Keratinocyte (primary cell): ENCODE results near the gene PDE4A. TPM values are rescaled to one million over a fixed set of nuclear protein-coding genes. Genes with fewer than 3 reads are reported as not detected.

Experiments
- DNase-seq: peaks from one replicate; pipeline ENCODE4 v3.0.0-alpha.2; 2011; ENCODE audit warnings: low read depth, missing footprints, low spot score
- FAIRE-seq: peaks from 2 replicates; lab custom pipeline; 2011; peaks lifted over from hg19 to GRCh38; lab: Jason Lieb, UNC
- H2AFZ ChIP-seq: 2 replicates; pipeline ENCODE4 v1.6.0; 2012; ENCODE audit warnings: low read length, control low read depth, inconsistent platforms; ENCODE audit not compliant: control insufficient read depth
- H3K27ac ChIP-seq: 2 replicates; pipeline ENCODE4 v1.5.1; 2011; ENCODE audit warnings: low read length; ENCODE audit not compliant: control insufficient read depth, insufficient read depth
- H3K27me3 ChIP-seq: 3 replicates; pipeline ENCODE4 v1.6.0; 2011; ENCODE audit warnings: low read length; ENCODE audit not compliant: control insufficient read depth, insufficient read depth; ENCODE audit errors: extremely low read depth
- H3K36me3 ChIP-seq, 2 experiments: 2 replicates in 1 of 2; 3 replicates in 1 of 2; pipeline ENCODE4 v1.5.1; 2011; ENCODE audit warnings: low read length in 2 of 2, mild to moderate bottlenecking in 1 of 2; ENCODE audit not compliant: control insufficient read depth in 2 of 2, insufficient read depth in 2 of 2; ENCODE audit errors: extremely low read depth in 1 of 2
- H3K4me1 ChIP-seq: 3 replicates; pipeline ENCODE4 v1.5.1; 2011; ENCODE audit warnings: low read length; ENCODE audit not compliant: control insufficient read depth, insufficient read depth; ENCODE audit errors: extremely low read depth
- H3K4me2 ChIP-seq: 3 replicates; pipeline ENCODE4 v1.6.0; 2011; ENCODE audit warnings: low read depth, low read length; ENCODE audit not compliant: control insufficient read depth, insufficient read depth; ENCODE audit errors: extremely low read depth
- H3K4me3 ChIP-seq, 3 experiments: fragments of 200-600 bp in 1 of 3; sonication (generic) in 1 of 3; 2 replicates in 2 of 3; 3 replicates in 1 of 3; pipeline ENCODE4 v1.5.1; 2011 to 2016; ENCODE audit warnings: low read length in 3 of 3, mild to moderate bottlenecking in 3 of 3, control low read depth in 2 of 3, inconsistent platforms in 1 of 3, low read depth in 1 of 3, mixed read lengths in 1 of 3, mixed run types in 1 of 3, moderate library complexity in 1 of 3; ENCODE audit not compliant: control insufficient read depth in 2 of 3, insufficient read depth in 2 of 3; ENCODE audit errors: extremely low read depth in 1 of 3
- H3K79me2 ChIP-seq: 2 replicates; pipeline ENCODE4 v1.6.0; 2012; ENCODE audit warnings: low read length; ENCODE audit not compliant: control insufficient read depth, insufficient read depth
- H3K9ac ChIP-seq: 3 replicates; pipeline ENCODE4 v1.6.0; 2011; ENCODE audit warnings: low read length; ENCODE audit not compliant: control insufficient read depth, insufficient read depth; ENCODE audit errors: extremely low read depth
- H3K9me1 ChIP-seq: 3 replicates; pipeline ENCODE4 v1.6.0; 2011; ENCODE audit warnings: low read length; ENCODE audit not compliant: control insufficient read depth, insufficient read depth; ENCODE audit errors: extremely low read depth
- H3K9me3 ChIP-seq: 2 replicates; pipeline ENCODE4 v1.5.1; 2012; ENCODE audit warnings: low read depth, low read length; ENCODE audit not compliant: control insufficient read depth
- H4K20me1 ChIP-seq: 3 replicates; pipeline ENCODE4 v1.6.0; 2011; ENCODE audit warnings: low read length; ENCODE audit not compliant: control insufficient read depth, insufficient read depth; ENCODE audit errors: extremely low read depth
- CTCF ChIP-seq, 3 experiments: IDR thresholded peaks in 1 of 3; conservative IDR thresholded peaks in 1 of 3; optimal IDR thresholded peaks in 1 of 3; 2 replicates in 2 of 3; 3 replicates in 1 of 3; pipeline versions ENCODE3 to v1.5.1; 2011; ENCODE audit warnings: low read length in 3 of 3, mild to moderate bottlenecking in 3 of 3, moderate library complexity in 2 of 3, control low read depth in 1 of 3, inconsistent platforms in 1 of 3; ENCODE audit not compliant: insufficient read depth in 2 of 3; ENCODE audit errors: extremely low read depth in 1 of 3
- EZH2 ChIP-seq: IDR thresholded peaks from one replicate; pipeline ENCODE4 v1.6.1; 2012; ENCODE audit warnings: inconsistent platforms, mild to moderate bottlenecking, low read length, moderate library complexity
- dilution Hi-C: fragments of 300-500 bp; cut with MboI; formaldehyde crosslinking; loops from one replicate; pipeline ENCODE4 v1.7.0; 2020; ENCODE audit warnings: low sequenced_read_pairs; ENCODE audit not compliant: extremely low pct_ligation_motif_present
- polyA plus RNA-seq, 5 experiments: library from polyadenylated mRNA; depleted of rRNA in 3 of 5; stranded (reverse) in 3 of 5; stranded (forward) in 1 of 5; unstranded in 1 of 5; fragments of >200 nt; gene quantifications; 1 replicate in 1 of 5; 2 replicates in 3 of 5; 3 replicates in 1 of 5; pipeline versions ENCODE4 v1.2.1 to v1.2.3, GENCODE V29; 2011 to 2012; ENCODE audit warnings: missing spikeins in 2 of 5, low read depth in 1 of 5, low replicate concordance in 1 of 5

Gene PDE4A
- polyA plus RNA-seq, 1 donor (not counting 4 experiments of a cell fraction or from before 2014, with no cell fraction given): 0.09 TPM

- H3K79me2 ChIP-seq: no peaks in the 10 kb centered on the region
- dilution Hi-C loops: no loop called here
- TF ChIP-seq EZH2 (no peak), CTCF (optimal IDR thresholded peaks at IDR 0.05 in 1 of 3, IDR thresholded peaks at IDR 0.05 in 1 of 3, conservative IDR thresholded peaks at IDR 0.05 in 1 of 3; ENCODE audit: extremely low read depth in 1 of 3, insufficient read depth in 2 of 3, low read length in 3 of 3) (peak; percentile 76 to 93 (median 89))
- H3K9me3 ChIP-seq: no peaks in the 10 kb centered on the region
- peak overlapping the region; percentile 14 for H3K27ac ChIP-seq
- no peaks in the 10 kb centered on the region for H3K9me1 ChIP-seq
- no peaks in the 10 kb centered on the region for H3K36me3 ChIP-seq
- H3K4me3 ChIP-seq: peak overlapping the region; percentile 52 to 71 (median 70)
- no peaks in the 10 kb centered on the region for H4K20me1 ChIP-seq
- FAIRE-seq (no peak), DNase-seq (no peak)
- peak overlapping the region; percentile 75 for H3K9ac ChIP-seq
- peak overlapping the region; percentile 94 for H3K4me2 ChIP-seq
- H3K27me3 ChIP-seq: peaks cover 48% of the 10 kb centered on the region
- H3K4me1 ChIP-seq: peaks cover 34% of the 10 kb centered on the region
- peak overlapping the region; percentile 98 for H2AFZ ChIP-seq
These were observed 3.7 kb upstream of the PDE4A start for GRCh38 chr19:10416380-10417257.

- TF ChIP-seq EZH2 (no peak), CTCF (optimal IDR thresholded peaks at IDR 0.05 in 1 of 3, IDR thresholded peaks at IDR 0.05 in 1 of 3, conservative IDR thresholded peaks at IDR 0.05 in 1 of 3; ENCODE audit: extremely low read depth in 1 of 3, insufficient read depth in 2 of 3, low read length in 3 of 3) (no peak)
- Histone ChIP-seq H3K4me3 (no peak overlapping the region), H2AFZ (no peak overlapping the region), H3K4me1 (peaks cover 34% of the 10 kb centered on the region), H3K27me3 (peaks cover 58% of the 10 kb centered on the region), H3K9ac (no peak overlapping the region), H3K27ac (no peak overlapping the region), H4K20me1 (no peaks in the 10 kb centered on the region), H3K9me3 (no peaks in the 10 kb centered on the region), H3K79me2 (no peaks in the 10 kb centered on the region), H3K36me3 (no peaks in the 10 kb centered on the region), H3K4me2 (peak overlapping the region; percentile 12), H3K9me1 (no peaks in the 10 kb centered on the region)
- FAIRE-seq: no peak
- no peak for DNase-seq
- dilution Hi-C loops: no loop called here
These were observed 2.6 kb upstream of the PDE4A start for GRCh38 chr19:10417541-10418234.
